IMR-90 (cell line): Measurements from ENCODE around the gene TCHP. TPM values are rescaled to one million over a fixed set of nuclear protein-coding genes. Genes with fewer than 3 reads are reported as not detected.

Experiments used
- ATAC-seq: fragments of 200-7000 bp; cut with Tn5 transposase; 2 replicates; pipeline ENCODE4 v1.9.1; 2020; ENCODE audit warnings: low read depth, mild to moderate bottlenecking, moderate library complexity
- BruUV-seq: library from RNA; stranded (reverse); fragments of 400-500 nt; replicated peaks from 2 replicates; lab custom pipeline; 2021; lab: Mats Ljungman, UMichigan
- CTCF ChIA-PET: fragments of 300-600 bp; formaldehyde crosslinking; extraction: SDS; loops from one replicate; lab custom pipeline; 2021; ENCODE audit warnings: antibody characterized with exemption; lab: Yijun Ruan, JAX
- POLR2A ChIA-PET: fragments of 300-600 bp; sonication (Branson Sonifier 250); formaldehyde crosslinking; loops from one replicate; lab custom pipeline; 2022; ENCODE audit warnings: antibody characterized with exemption; ENCODE audit not compliant: unreplicated experiment; lab: Charles Lee
- DNase-seq: peaks from one replicate; pipeline ENCODE4 v3.0.0; 2013
- H2AFZ ChIP-seq: replicated peaks from 2 replicates; pipeline ENCODE3; 2013; ENCODE audit warnings: low read length, mild to moderate bottlenecking; ENCODE audit not compliant: poor library complexity
- H2AK5ac ChIP-seq: 2 replicates; pipeline ENCODE4 v1.6.1; 2013; ENCODE audit warnings: low read depth, low read length, inconsistent platforms
- H2AK9ac ChIP-seq: replicated peaks from 2 replicates; pipeline ENCODE3; 2013; ENCODE audit warnings: mild to moderate bottlenecking, low read depth, low read length, moderate library complexity; ENCODE audit not compliant: poor library complexity
- H2BK120ac ChIP-seq: 2 replicates; pipeline ENCODE4 v1.6.1; 2013; ENCODE audit warnings: low read depth, low read length, inconsistent platforms
- H2BK15ac ChIP-seq: 3 replicates; pipeline ENCODE4 v1.6.1; 2013; ENCODE audit warnings: low read depth, low read length, inconsistent platforms
- H2BK20ac ChIP-seq: 2 replicates; pipeline ENCODE4 v1.6.1; 2013; ENCODE audit warnings: low read depth, mild to moderate bottlenecking, inconsistent platforms, low read length, moderate library complexity
- H2BK5ac ChIP-seq: 2 replicates; pipeline ENCODE4 v1.6.1; 2013; ENCODE audit warnings: mild to moderate bottlenecking, low read depth, low read length, inconsistent platforms; ENCODE audit not compliant: poor library complexity, severe bottlenecking
- H3K14ac ChIP-seq: replicated peaks from 2 replicates; pipeline ENCODE4 v1.6.1; 2013; ENCODE audit warnings: low read depth, low read length, inconsistent platforms
- H3K18ac ChIP-seq: 2 replicates; pipeline ENCODE4 v1.6.1; 2013; ENCODE audit warnings: low read depth, low read length, control low read depth
- H3K23ac ChIP-seq: 2 replicates; pipeline ENCODE4 v1.6.1; 2013; ENCODE audit warnings: low read depth, low read length, inconsistent platforms
- H3K27ac ChIP-seq: 2 replicates; pipeline ENCODE4 v1.5.1; 2013; ENCODE audit warnings: mild to moderate bottlenecking, control low read depth, low read length; ENCODE audit not compliant: insufficient read depth
- H3K27me3 ChIP-seq: 2 replicates; pipeline ENCODE4 v1.6.1; 2013; ENCODE audit warnings: low read length; ENCODE audit not compliant: control insufficient read depth, insufficient read depth
- H3K36me3 ChIP-seq: 2 replicates; pipeline ENCODE4 v1.6.1; 2013; ENCODE audit warnings: low read length, mixed read lengths; ENCODE audit not compliant: control insufficient read depth, insufficient read depth
- H3K4ac ChIP-seq: 2 replicates; pipeline ENCODE4 v1.6.1; 2013; ENCODE audit warnings: low read depth, low read length, inconsistent platforms
- H3K4me1 ChIP-seq: 2 replicates; pipeline ENCODE4 v1.6.1; 2013; ENCODE audit warnings: low read length, mixed read lengths; ENCODE audit not compliant: control insufficient read depth, insufficient read depth
- H3K4me2 ChIP-seq: 2 replicates; pipeline ENCODE4 v1.6.1; 2013; ENCODE audit warnings: low read depth, mild to moderate bottlenecking, control low read depth, low read length, moderate library complexity
- H3K4me3 ChIP-seq: 2 replicates; pipeline ENCODE4 v1.5.1; 2013; ENCODE audit warnings: low read depth, mild to moderate bottlenecking, control low read depth, low read length, moderate library complexity; ENCODE audit not compliant: insufficient read depth
- H3K56ac ChIP-seq: 2 replicates; pipeline ENCODE4 v1.6.1; 2013; ENCODE audit warnings: low read length, inconsistent platforms; ENCODE audit not compliant: insufficient read depth; ENCODE audit errors: extremely low read depth
- H3K79me1 ChIP-seq, 2 experiments: 2 replicates each; pipeline ENCODE4 v1.6.1; 2013; ENCODE audit warnings: low read length in 2 of 2, inconsistent platforms in 1 of 2, low read depth in 1 of 2
- H3K9ac ChIP-seq: 2 replicates; pipeline ENCODE4 v1.6.1; 2013; ENCODE audit warnings: low read depth, low read length, control low read depth
- H3K9me1 ChIP-seq: 2 replicates; pipeline ENCODE4 v1.6.1; 2013; ENCODE audit warnings: low read length, inconsistent platforms; ENCODE audit not compliant: insufficient read depth
- H3K9me3 ChIP-seq: 2 replicates; pipeline ENCODE4 v1.6.1; 2013; ENCODE audit warnings: low read length; ENCODE audit not compliant: control insufficient read depth, insufficient read depth
- H4K20me1 ChIP-seq: 2 replicates; pipeline ENCODE4 v1.6.1; 2013; ENCODE audit warnings: low read length, inconsistent platforms; ENCODE audit not compliant: insufficient read depth
- H4K5ac ChIP-seq: 2 replicates; pipeline ENCODE4 v1.6.1; 2013; ENCODE audit warnings: mild to moderate bottlenecking, low read depth, low read length, control low read depth
- H4K8ac ChIP-seq, 2 experiments: 2 replicates each; pipeline ENCODE4 v1.6.1; 2013; ENCODE audit warnings: low read depth in 2 of 2, low read length in 2 of 2, control low read depth in 1 of 2, inconsistent platforms in 1 of 2
- H4K91ac ChIP-seq: 2 replicates; pipeline ENCODE4 v1.6.1; 2013; ENCODE audit warnings: low read depth, low read length, inconsistent platforms; ENCODE audit not compliant: insufficient read depth
- CEBPB ChIP-seq: IDR thresholded peaks from 2 replicates; pipeline ENCODE4 v1.6.1; 2012; ENCODE audit warnings: low read depth, low read length, improper control_type of control experiment
- CHD1 ChIP-seq: IDR thresholded peaks from 2 replicates; pipeline ENCODE4 v1.6.1; 2012; ENCODE audit warnings: low read depth, low read length, improper control_type of control experiment
- FOS ChIP-seq: fragments of 150-350 bp; IDR thresholded peaks from 2 replicates; pipeline ENCODE4 v1.6.1; 2016; ENCODE audit warnings: low read depth, low read length
- MAFK ChIP-seq: IDR thresholded peaks from 2 replicates; pipeline ENCODE4 v1.6.1; 2012; ENCODE audit warnings: low read depth, low read length, improper control_type of control experiment
- MXI1 ChIP-seq: IDR thresholded peaks from 2 replicates; pipeline ENCODE4 v1.6.1; 2012; ENCODE audit warnings: low read depth, mild to moderate bottlenecking, low read length, moderate library complexity, borderline replicate concordance
- NFE2L2 ChIP-seq: fragments of 150-350 bp; IDR thresholded peaks from 2 replicates; pipeline ENCODE4 v1.6.1; 2016; ENCODE audit warnings: low read depth, mild to moderate bottlenecking, low read length
- POLR2A ChIP-seq: IDR thresholded peaks from 2 replicates; pipeline ENCODE4 v1.6.1; 2012; ENCODE audit warnings: mild to moderate bottlenecking, low read depth, low read length
- RCOR1 ChIP-seq: IDR thresholded peaks from 2 replicates; pipeline ENCODE4 v1.6.1; 2012; ENCODE audit warnings: mild to moderate bottlenecking, low read length, improper control_type of control experiment; ENCODE audit not compliant: insufficient replicate concordance
- RFX5 ChIP-seq: IDR thresholded peaks from 2 replicates; pipeline ENCODE4 v1.8.0; 2012; ENCODE audit warnings: low read depth, mild to moderate bottlenecking, low read length, moderate library complexity
- WGBS, 2 experiments: methylation state at CpG; one replicate each; pipeline versions ENCODE4 v1.1.5 to v1.1.7; 2013; ENCODE audit warnings: missing lambda C conversion rate in 2 of 2; ENCODE audit not compliant: insufficient read length in 1 of 2; ENCODE audit errors: extremely low coverage in 2 of 2; 5-methylcytosine and 5-hydroxymethylcytosine counted together
- dilution Hi-C: fragments of 300-500 bp; cut with HindIII; formaldehyde crosslinking; loops from one replicate; pipeline ENCODE4 v1.14.3; 2018; ENCODE audit warnings: low sequenced_read_pairs; ENCODE audit not compliant: unreplicated experiment
- in situ Hi-C: fragments of 300-500 bp; cut with MboI; formaldehyde crosslinking; loops from 3 replicates; pipeline ENCODE4 v1.14.3; 2019; ENCODE audit warnings: low sequenced_read_pairs, inconsistent platforms, mixed read lengths
- intact Hi-C: fragments of 100-400 bp; cut with micrococcal nuclease; formaldehyde crosslinking; loops from 2 replicates; pipeline ENCODE4 v1.10.0; 2022
- polyA plus RNA-seq, 3 experiments: library from polyadenylated mRNA; depleted of rRNA; stranded (reverse); fragments of >200 nt; gene quantifications; 2 replicates each; pipeline ENCODE4 v1.2.3, GENCODE V29; 2012; ENCODE audit warnings: low replicate concordance in 1 of 3
- total RNA-seq: library from RNA; depleted of rRNA; stranded (reverse); fragments of >200 nt; gene quantifications from 2 replicates; pipeline ENCODE4 v1.2.3, GENCODE V29; 2012
- TF ChIP-seq, protein P1 (sequence below): fragments of 150-350 bp; IDR thresholded peaks from 2 replicates; pipeline ENCODE4 v1.6.1; 2016; ENCODE audit warnings: low read depth, mild to moderate bottlenecking, low read length, moderate library complexity, borderline replicate concordance
- TF ChIP-seq, protein P2 (sequence below): fragments of 150-350 bp; IDR thresholded peaks from 2 replicates; pipeline ENCODE4 v1.6.1; 2017; ENCODE audit warnings: mild to moderate bottlenecking, antibody characterized with exemption, low read length, low read depth
- TF ChIP-seq, protein P3 (sequence below): conservative IDR thresholded peaks from 2 replicates; pipeline ENCODE4 v1.5.1; 2012; ENCODE audit warnings: mild to moderate bottlenecking, low read depth, low read length, improper control_type of control experiment

The TCHP gene
- total and polyA plus RNA-seq, 2 of the 4 experiments (the other 2 are of a cell fraction): 6.1 to 13.4 TPM

DNA sequence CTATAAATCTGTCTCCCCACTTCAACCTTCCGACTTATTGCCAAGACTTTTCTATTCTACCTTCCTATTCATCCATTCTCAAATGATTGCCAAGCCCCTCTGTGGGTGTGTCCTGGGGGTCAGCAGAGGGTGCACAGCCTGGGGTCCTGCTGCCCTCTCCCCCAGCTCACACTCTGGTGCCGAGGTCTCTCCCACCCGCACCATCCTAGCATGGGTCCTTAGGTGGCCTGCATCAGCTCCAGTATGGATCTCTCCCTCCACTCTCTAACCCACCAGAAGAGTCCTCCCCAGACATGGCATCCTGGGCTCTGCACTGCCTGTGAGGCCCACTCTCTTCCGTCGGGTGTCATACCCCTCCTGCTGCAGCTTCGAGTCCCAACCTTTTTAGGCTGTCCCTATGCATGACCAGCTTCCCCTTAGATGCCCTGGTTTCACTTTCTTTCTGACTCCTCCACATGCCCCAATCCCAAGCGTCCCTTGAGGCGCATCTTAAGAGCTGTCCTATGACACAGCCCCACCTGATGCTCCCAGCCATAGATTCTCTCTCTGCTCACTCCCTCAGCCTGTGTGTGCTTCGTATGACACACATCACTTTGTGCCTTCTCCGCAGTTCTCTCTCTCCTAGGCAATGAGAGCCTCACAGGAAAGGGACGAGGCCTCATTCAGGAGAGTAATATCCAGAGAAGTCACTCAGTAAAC lies 52.2 kb downstream of the TCHP start:
- POLR2A ChIA-PET: no interaction called here
- peak overlapping the region; percentile 34 for H3K18ac ChIP-seq
- H4K91ac ChIP-seq: peak overlapping the region; percentile 95
- peak overlapping the region; percentile 69 for H3K23ac ChIP-seq
- H4K5ac ChIP-seq: peak overlapping the region; percentile 42; the same call in 1 of the 2 replicates
- peak overlapping the region; percentile 98 for H2AK5ac ChIP-seq
- H3K4me3 ChIP-seq: no peak overlapping the region
- H2BK120ac ChIP-seq: peak overlapping the region; percentile 87
- 95% methylated on average over 4 of the region's 11 CpGs; no CpG with 5 or more reads in 1 of the 2 experiments for WGBS, 2 experiments
- peak overlapping the region; percentile 76 for H2BK20ac ChIP-seq
- TF ChIP-seq CEBPB: no peak
- no peak for TF ChIP-seq MXI1
- no peak for TF ChIP-seq MAFK
- TF ChIP-seq, protein P1, sequence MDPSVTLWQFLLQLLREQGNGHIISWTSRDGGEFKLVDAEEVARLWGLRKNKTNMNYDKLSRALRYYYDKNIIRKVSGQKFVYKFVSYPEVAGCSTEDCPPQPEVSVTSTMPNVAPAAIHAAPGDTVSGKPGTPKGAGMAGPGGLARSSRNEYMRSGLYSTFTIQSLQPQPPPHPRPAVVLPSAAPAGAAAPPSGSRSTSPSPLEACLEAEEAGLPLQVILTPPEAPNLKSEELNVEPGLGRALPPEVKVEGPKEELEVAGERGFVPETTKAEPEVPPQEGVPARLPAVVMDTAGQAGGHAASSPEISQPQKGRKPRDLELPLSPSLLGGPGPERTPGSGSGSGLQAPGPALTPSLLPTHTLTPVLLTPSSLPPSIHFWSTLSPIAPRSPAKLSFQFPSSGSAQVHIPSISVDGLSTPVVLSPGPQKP: no peak
- TF ChIP-seq POLR2A: no peak
- TF ChIP-seq FOS: no peak
- no peak for TF ChIP-seq RFX5
- TF ChIP-seq CHD1: no peak
- TF ChIP-seq, protein P2, sequence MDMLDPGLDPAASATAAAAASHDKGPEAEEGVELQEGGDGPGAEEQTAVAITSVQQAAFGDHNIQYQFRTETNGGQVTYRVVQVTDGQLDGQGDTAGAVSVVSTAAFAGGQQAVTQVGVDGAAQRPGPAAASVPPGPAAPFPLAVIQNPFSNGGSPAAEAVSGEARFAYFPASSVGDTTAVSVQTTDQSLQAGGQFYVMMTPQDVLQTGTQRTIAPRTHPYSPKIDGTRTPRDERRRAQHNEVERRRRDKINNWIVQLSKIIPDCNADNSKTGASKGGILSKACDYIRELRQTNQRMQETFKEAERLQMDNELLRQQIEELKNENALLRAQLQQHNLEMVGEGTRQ: no peak
- no peak for TF ChIP-seq RCOR1
- TF ChIP-seq, protein P3, sequence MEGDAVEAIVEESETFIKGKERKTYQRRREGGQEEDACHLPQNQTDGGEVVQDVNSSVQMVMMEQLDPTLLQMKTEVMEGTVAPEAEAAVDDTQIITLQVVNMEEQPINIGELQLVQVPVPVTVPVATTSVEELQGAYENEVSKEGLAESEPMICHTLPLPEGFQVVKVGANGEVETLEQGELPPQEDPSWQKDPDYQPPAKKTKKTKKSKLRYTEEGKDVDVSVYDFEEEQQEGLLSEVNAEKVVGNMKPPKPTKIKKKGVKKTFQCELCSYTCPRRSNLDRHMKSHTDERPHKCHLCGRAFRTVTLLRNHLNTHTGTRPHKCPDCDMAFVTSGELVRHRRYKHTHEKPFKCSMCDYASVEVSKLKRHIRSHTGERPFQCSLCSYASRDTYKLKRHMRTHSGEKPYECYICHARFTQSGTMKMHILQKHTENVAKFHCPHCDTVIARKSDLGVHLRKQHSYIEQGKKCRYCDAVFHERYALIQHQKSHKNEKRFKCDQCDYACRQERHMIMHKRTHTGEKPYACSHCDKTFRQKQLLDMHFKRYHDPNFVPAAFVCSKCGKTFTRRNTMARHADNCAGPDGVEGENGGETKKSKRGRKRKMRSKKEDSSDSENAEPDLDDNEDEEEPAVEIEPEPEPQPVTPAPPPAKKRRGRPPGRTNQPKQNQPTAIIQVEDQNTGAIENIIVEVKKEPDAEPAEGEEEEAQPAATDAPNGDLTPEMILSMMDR: no peak
- no peak for TF ChIP-seq NFE2L2
- peaks cover 8% of the 10 kb centered on the region; the same call in 1 of the 2 replicates for H4K20me1 ChIP-seq
- ATAC-seq (no peak), DNase-seq (no peak)
- H3K9me3 ChIP-seq: no peaks in the 10 kb centered on the region
- peak overlapping the region; percentile 69 to 90 for H4K8ac ChIP-seq
- H3K27me3 ChIP-seq: no peaks in the 10 kb centered on the region
- 0 out of 2 replicates have a peak overlapping the region, but pooled peaks have one; percentile 0 for H3K9ac ChIP-seq
- peak overlapping the region; percentile 81 for H3K4ac ChIP-seq
- peaks cover 17% of the 10 kb centered on the region for H3K36me3 ChIP-seq
- peak overlapping the region; percentile 98 for H2BK5ac ChIP-seq
- peak overlapping the region; percentile 80 for H3K14ac ChIP-seq
- in situ Hi-C loops (no loop called here), dilution Hi-C loops (no loop called here), intact Hi-C loops (no loop called here)
- BruUV-seq: no TSS peak
- no peak overlapping the region for H3K4me2 ChIP-seq
- H3K56ac ChIP-seq: peak overlapping the region; percentile 53; the same call in 1 of the 2 replicates
- H2AFZ ChIP-seq: peak overlapping the region; percentile 64
- peak overlapping the region; percentile 98; the same call in 2 of the 3 replicates for H2BK15ac ChIP-seq
- H3K27ac ChIP-seq: peak overlapping the region; percentile 75
- H3K9me1 ChIP-seq: peaks cover 27% of the 10 kb centered on the region
- CTCF ChIA-PET: no interaction called here
- H3K4me1 ChIP-seq: peaks cover 36% of the 10 kb centered on the region
- H3K79me1 ChIP-seq: peaks cover 14 to 39% of the 10 kb centered on the region in 2 experiments
- peak overlapping the region; percentile 92 for H2AK9ac ChIP-seq
